A673 (cell line): Measurements from ENCODE around the gene BEND6.

Experiments used
- EZH2 ChIP-seq: fragments of 200-600 bp; sonication (generic); IDR thresholded peaks from 2 replicates; pipeline ENCODE4 v1.6.1; 2017; ENCODE audit warnings: borderline replicate concordance, low read depth, mild to moderate bottlenecking, mixed read lengths, antibody characterized with exemption, low read length; ENCODE audit not compliant: poor library complexity, severe bottlenecking
- TF ChIP-seq, protein P1 (sequence below): fragments of 300-800, 200-600 bp; sonication (generic); conservative IDR thresholded peaks from 2 replicates; pipeline ENCODE4 v1.5.1; 2017; ENCODE audit warnings: low read depth, mild to moderate bottlenecking, antibody characterized with exemption, low read length, moderate library complexity, mixed read lengths

- TF ChIP-seq EZH2 = no peak
- TF ChIP-seq, protein P1, sequence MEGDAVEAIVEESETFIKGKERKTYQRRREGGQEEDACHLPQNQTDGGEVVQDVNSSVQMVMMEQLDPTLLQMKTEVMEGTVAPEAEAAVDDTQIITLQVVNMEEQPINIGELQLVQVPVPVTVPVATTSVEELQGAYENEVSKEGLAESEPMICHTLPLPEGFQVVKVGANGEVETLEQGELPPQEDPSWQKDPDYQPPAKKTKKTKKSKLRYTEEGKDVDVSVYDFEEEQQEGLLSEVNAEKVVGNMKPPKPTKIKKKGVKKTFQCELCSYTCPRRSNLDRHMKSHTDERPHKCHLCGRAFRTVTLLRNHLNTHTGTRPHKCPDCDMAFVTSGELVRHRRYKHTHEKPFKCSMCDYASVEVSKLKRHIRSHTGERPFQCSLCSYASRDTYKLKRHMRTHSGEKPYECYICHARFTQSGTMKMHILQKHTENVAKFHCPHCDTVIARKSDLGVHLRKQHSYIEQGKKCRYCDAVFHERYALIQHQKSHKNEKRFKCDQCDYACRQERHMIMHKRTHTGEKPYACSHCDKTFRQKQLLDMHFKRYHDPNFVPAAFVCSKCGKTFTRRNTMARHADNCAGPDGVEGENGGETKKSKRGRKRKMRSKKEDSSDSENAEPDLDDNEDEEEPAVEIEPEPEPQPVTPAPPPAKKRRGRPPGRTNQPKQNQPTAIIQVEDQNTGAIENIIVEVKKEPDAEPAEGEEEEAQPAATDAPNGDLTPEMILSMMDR = no peak
These were observed 58.6 kb downstream of the BEND6 start for GRCh38 chr6:57013521-57013926.
